Epithelial cell of proximal tubule (primary cell): ENCODE data around the gene RFX7. TPM values are rescaled to one million over a fixed set of nuclear protein-coding genes. Genes with fewer than 3 reads are reported as not detected.

Experiments used
- DNase-seq: peaks from one replicate; pipeline ENCODE4 v3.0.0-alpha.2; 2011; ENCODE audit warnings: low read depth
- H3K4me3 ChIP-seq: 2 replicates; pipeline ENCODE4 v1.5.1; 2011; ENCODE audit warnings: low read depth, mild to moderate bottlenecking, low read length
- CTCF ChIP-seq: conservative IDR thresholded peaks from 2 replicates; pipeline ENCODE4 v1.5.1; 2012; ENCODE audit warnings: low read depth, mild to moderate bottlenecking, low read length
- total RNA-seq: library from RNA; depleted of rRNA; stranded (reverse); fragments of >200 nt; gene quantifications from 2 replicates; pipeline ENCODE4 v1.2.3, GENCODE V29; 2015

RFX7 gene
- total RNA-seq, 1 donor from 2014 or later, result 4.8 TPM

DNA sequence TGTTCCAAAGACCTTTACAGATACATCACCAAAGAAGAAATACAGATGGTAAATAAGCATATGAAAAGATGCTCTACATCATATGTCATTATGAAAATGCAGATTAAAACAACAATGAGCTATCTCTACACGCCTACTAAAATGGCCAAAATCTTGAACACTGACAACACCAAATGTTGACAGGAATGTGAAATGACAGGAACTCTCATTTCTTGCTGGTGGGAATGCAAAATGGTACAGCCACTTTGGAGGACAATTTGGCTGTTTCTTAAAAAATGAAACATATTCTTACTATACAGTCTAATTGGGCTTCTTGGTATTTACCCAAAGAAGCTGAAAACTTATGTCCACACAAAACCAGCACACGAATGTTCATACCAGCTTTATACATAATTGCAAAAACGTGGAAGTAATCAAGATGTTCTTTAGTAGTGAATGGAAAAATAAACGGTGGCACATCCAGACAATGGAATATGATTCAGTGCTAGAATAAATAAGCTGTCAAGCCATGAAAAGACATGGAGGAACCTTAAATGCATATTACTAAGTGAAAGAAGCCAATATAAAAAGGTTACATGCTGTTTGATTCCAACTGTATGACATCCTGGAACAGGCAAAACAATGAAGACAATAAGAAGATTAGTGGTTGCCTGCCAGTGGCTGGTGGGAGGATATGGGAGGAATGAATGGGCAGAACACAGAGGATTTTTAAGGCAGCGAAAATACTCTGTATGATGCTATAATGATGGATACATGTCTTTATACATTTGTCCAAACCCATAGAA lies 169.0 kb downstream of the RFX7 start:
- no peak overlapping the region for H3K4me3 ChIP-seq
- no peak for TF ChIP-seq CTCF
- DNase-seq, result no peak

- no peak for DNase-seq
- TF ChIP-seq CTCF, result no peak
- no peak overlapping the region for H3K4me3 ChIP-seq
Measured at GRCh38 chr15:56064152-56064551, 179.5 kb downstream of the RFX7 start.

GRCh38 chr15:56059716-56060115 lies 184.0 kb downstream of the RFX7 start:
- H3K4me3 ChIP-seq, result no peak overlapping the region
- TF ChIP-seq CTCF, result no peak
- no peak for DNase-seq

DNA sequence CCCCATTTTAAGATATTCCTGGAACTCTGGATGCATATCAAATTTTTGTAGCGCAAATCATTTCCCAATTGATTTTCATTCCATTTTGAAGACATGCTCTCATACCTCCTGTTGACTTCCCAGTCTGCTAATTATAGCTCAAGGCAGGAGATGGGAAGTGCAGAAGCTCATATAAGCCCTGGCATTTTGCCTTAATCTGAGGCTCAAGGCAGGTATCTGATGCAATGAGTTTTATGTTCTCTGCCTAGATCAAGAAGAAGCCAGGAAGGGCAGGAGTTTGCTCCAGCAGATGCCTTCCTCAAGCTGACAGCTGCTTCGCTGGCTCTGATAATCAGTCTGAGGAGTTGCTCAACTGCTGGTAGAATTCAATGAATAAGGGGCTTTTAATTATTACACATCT lies 184.7 kb downstream of the RFX7 start:
- no peak for DNase-seq
- no peak overlapping the region for H3K4me3 ChIP-seq
- TF ChIP-seq CTCF, result no peak

DNA sequence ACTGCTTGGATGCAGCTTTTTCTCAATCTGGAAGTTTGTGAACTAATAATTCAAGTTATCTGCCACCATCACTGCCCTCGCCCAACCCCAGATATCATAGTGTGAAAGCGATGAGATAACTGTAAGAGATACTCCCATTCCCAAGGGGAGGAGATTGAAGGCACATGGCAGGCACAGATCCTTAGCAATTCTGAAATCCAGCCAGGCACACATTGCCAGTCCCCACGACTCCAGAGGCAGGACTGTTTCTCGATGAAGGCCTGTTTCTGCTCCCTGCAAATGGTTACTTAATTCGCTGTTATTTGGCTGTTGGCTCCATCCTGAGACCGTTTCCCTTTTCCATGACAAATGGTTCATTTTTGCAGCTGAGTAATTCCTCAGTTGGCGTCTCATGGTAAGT lies 187.1 kb downstream of the RFX7 start:
- no peak for TF ChIP-seq CTCF
- no peak overlapping the region for H3K4me3 ChIP-seq
- DNase-seq, result no peak

- DNase-seq, result no peak
- TF ChIP-seq CTCF, result no peak
Measured at GRCh38 chr15:56053046-56053400, 190.7 kb downstream of the RFX7 start.

GRCh38 chr15:56052395-56053045 lies 191.2 kb downstream of the RFX7 start:
- peak; percentile 70 for TF ChIP-seq CTCF
- DNase-seq, result peak; percentile 26

More at GRCh38 chr15:56053046-56053400, 190.7 kb downstream of the RFX7 start:
- H3K4me3 ChIP-seq, result no peak overlapping the region

More at GRCh38 chr15:56052395-56053045, 191.2 kb downstream of the RFX7 start:
- H3K4me3 ChIP-seq, result no peak overlapping the region
